ENCODE data around the gene HOXB3.

DNA sequence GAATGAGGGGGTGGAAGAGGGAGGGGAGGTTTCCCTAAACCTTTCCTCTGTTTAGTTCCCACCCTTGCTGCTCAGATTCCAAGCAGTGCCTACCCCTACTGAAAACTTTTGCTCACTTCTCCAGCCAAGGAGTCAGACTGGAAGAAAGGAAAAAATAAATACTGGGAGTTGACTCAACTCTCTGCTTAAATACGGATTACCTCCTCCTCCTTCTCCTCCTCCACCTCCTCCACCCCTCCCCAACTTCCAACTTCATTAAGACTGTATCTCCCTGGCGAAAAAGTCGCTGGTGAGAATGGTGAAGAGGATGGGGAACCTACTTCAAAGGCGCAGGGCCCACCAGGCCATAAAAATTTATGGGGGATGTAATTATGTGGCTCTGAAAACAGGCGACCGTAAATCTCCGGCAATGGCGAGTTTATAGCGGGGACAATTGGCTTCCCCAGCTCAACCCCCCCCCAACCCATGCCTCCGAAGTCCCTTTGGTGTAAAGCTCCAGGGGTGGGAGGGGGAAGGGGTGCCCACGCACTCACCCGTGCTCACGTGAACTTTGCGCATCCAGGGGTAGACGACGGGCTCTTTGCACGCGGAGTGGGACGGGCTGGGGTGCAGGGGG is 12.6 kb downstream of the HOXB3 start:
- TF ChIP-seq POLR2A (IDR thresholded peaks at IDR 0.05) = no peak
- no peak for TF ChIP-seq CTCF (IDR thresholded peaks at IDR 0.05)
